Neural progenitor cell (in vitro differentiated cells): ENCODE data around the gene MDM2. TPM values are rescaled to one million over a fixed set of nuclear protein-coding genes. Genes with fewer than 3 reads are reported as not detected.

ENCODE experiments used
- DNase-seq: peaks from one replicate; pipeline ENCODE4 v3.0.0-alpha.2; 2016; ENCODE audit warnings: low spot score
- H2AFZ ChIP-seq: fragments of 200-600 bp; sonication (generic); replicated peaks from 2 replicates; pipeline ENCODE4 v1.6.1; 2016; ENCODE audit warnings: antibody characterized with exemption
- H3F3A ChIP-seq: fragments of 200-600 bp; sonication (generic); 2 replicates; pipeline ENCODE4 v1.6.1; 2016; ENCODE audit warnings: antibody characterized with exemption, low read depth
- H3K27ac ChIP-seq: fragments of 200-600 bp; sonication (generic); 2 replicates; pipeline ENCODE4 v1.5.1; 2016; ENCODE audit warnings: mild to moderate bottlenecking
- H3K27me3 ChIP-seq: fragments of 200-600 bp; sonication (generic); 2 replicates; pipeline ENCODE4 v1.6.1; 2016; ENCODE audit warnings: mild to moderate bottlenecking, moderate library complexity
- H3K36me3 ChIP-seq: fragments of 200-600 bp; sonication (generic); 2 replicates; pipeline ENCODE4 v1.5.1; 2016
- H3K4me1 ChIP-seq: fragments of 200-600 bp; sonication (generic); 2 replicates; pipeline ENCODE4 v1.6.1; 2016; ENCODE audit warnings: mixed run types
- H3K4me2 ChIP-seq: fragments of 200-600 bp; sonication (generic); 2 replicates; pipeline ENCODE4 v1.6.1; 2016
- H3K4me3 ChIP-seq: fragments of 200-600 bp; sonication (generic); 2 replicates; pipeline ENCODE4 v1.5.1; 2016
- H3K79me2 ChIP-seq: fragments of 200-600 bp; sonication (generic); 2 replicates; pipeline ENCODE4 v1.6.1; 2016; ENCODE audit warnings: low read depth
- H3K9ac ChIP-seq: fragments of 200-600 bp; sonication (generic); 2 replicates; pipeline ENCODE4 v1.6.1; 2016
- H3K9me3 ChIP-seq: fragments of 200-600 bp; sonication (generic); 2 replicates; pipeline ENCODE4 v1.5.1; 2016; ENCODE audit warnings: low read depth
- H4K20me1 ChIP-seq: fragments of 200-600 bp; sonication (generic); 2 replicates; pipeline ENCODE4 v1.6.1; 2016; ENCODE audit warnings: low read depth
- H3K27ac Mint-ChIP-seq: 3 replicates; pipeline ENCODE4 v1.8.0; 2021; ENCODE audit warnings: mixed read lengths
- H3K27me3 Mint-ChIP-seq: 2 replicates; pipeline ENCODE4 v1.8.0; 2022; ENCODE audit warnings: low read depth, mild to moderate bottlenecking, inconsistent platforms, moderate library complexity, mixed read lengths; ENCODE audit not compliant: insufficient read depth
- H3K36me3 Mint-ChIP-seq: 3 replicates; pipeline ENCODE4 v1.8.0; 2021; ENCODE audit warnings: mixed read lengths
- H3K4me1 Mint-ChIP-seq: 3 replicates; pipeline ENCODE4 v1.8.0; 2021; ENCODE audit warnings: mixed read lengths
- H3K4me3 Mint-ChIP-seq: 3 replicates; pipeline ENCODE4 v1.8.0; 2021; ENCODE audit warnings: mild to moderate bottlenecking, moderate library complexity, mixed read lengths
- H3K9me3 Mint-ChIP-seq: 3 replicates; pipeline ENCODE4 v1.8.0; 2020; ENCODE audit warnings: mixed read lengths
- EZH2 ChIP-seq: fragments of 200-600 bp; sonication (generic); IDR thresholded peaks from 2 replicates; pipeline ENCODE4 v1.6.1; 2017; ENCODE audit warnings: antibody characterized with exemption, mild to moderate bottlenecking, moderate library complexity
- EZH2phosphoT487 ChIP-seq: fragments of 200-600 bp; sonication (generic); IDR thresholded peaks from 2 replicates; pipeline ENCODE4 v1.6.1; 2017; ENCODE audit warnings: antibody characterized with exemption
- total RNA-seq: library from RNA; depleted of rRNA; stranded (reverse); fragments of >200 nt; gene quantifications from 2 replicates; pipeline ENCODE4 v1.2.3, GENCODE V29; 2015; ENCODE audit warnings: low replicate concordance
- TF ChIP-seq, protein P1 (sequence below): fragments of 200-600 bp; sonication (generic); IDR thresholded peaks from 2 replicates; pipeline ENCODE4 v1.5.1; 2017; ENCODE audit warnings: antibody characterized with exemption, mild to moderate bottlenecking

Gene MDM2
- total RNA-seq, 1 donor from 2014 or later, result 93.8 TPM

DNA sequence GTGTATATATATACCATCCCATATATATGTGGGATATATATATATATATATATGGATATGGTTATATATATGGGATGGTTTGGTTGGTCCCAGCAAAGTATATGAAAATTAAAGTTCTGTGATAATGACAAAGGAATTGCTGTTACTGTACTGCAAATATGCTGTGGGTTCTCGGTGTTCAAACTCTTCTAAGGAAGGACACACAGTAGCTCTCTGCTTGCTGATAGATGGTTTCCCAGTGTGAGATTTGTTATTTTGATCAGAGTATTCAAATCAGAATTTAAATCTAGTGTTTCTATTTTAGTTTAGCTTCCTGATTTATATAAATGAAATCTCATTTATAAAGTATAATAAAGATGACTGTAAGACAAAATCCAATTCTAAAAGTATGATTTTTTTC lies 42.3 kb upstream of the MDM2 start:
- Mint-ChIP-seq H3K9me3 (no peaks in the 10 kb centered on the region), H3K27me3 (peaks cover 2% of the 10 kb centered on the region), H3K36me3 (peaks cover 16% of the 10 kb centered on the region), H3K4me3 (no peak overlapping the region), H3K4me1 (no peaks in the 10 kb centered on the region), H3K27ac (no peak overlapping the region)
- TF ChIP-seq, protein P1, sequence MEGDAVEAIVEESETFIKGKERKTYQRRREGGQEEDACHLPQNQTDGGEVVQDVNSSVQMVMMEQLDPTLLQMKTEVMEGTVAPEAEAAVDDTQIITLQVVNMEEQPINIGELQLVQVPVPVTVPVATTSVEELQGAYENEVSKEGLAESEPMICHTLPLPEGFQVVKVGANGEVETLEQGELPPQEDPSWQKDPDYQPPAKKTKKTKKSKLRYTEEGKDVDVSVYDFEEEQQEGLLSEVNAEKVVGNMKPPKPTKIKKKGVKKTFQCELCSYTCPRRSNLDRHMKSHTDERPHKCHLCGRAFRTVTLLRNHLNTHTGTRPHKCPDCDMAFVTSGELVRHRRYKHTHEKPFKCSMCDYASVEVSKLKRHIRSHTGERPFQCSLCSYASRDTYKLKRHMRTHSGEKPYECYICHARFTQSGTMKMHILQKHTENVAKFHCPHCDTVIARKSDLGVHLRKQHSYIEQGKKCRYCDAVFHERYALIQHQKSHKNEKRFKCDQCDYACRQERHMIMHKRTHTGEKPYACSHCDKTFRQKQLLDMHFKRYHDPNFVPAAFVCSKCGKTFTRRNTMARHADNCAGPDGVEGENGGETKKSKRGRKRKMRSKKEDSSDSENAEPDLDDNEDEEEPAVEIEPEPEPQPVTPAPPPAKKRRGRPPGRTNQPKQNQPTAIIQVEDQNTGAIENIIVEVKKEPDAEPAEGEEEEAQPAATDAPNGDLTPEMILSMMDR, result no peak
- no peak for TF ChIP-seq EZH2
- no peak for TF ChIP-seq EZH2phosphoT487
- Histone ChIP-seq H3K36me3 (no peaks in the 10 kb centered on the region), H3F3A (no peaks in the 10 kb centered on the region), H3K27ac (no peak overlapping the region), H3K4me1 (no peaks in the 10 kb centered on the region), H3K9ac (no peak overlapping the region), H3K4me2 (no peak overlapping the region), H3K9me3 (no peaks in the 10 kb centered on the region), H4K20me1 (no peaks in the 10 kb centered on the region), H3K4me3 (no peak overlapping the region), H3K79me2 (no peaks in the 10 kb centered on the region), H2AFZ (no peak overlapping the region), H3K27me3 (no peaks in the 10 kb centered on the region)
- DNase-seq, result no peak

DNA sequence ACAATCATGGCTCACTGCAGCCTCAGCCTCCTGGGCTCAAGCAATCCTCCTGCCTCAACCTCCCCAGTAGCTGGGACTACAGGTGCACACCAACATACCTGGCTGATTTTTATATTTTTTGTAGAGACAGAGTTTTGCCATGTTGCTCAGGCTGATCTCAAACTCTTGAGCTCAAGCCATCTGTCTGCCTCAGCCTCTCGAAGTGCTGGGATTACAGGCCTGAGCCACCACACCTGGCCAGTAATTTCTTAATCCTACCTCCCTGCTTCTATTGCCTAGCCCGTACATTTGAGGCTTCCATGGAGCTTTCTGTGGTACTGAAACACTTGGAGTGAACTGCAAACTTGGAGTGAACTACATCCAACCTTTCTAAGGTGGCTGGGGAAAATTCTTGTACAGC lies 41.3 kb upstream of the MDM2 start:
- H3K9ac ChIP-seq, result no peak overlapping the region
- H3K27me3 Mint-ChIP-seq, result peaks cover 2% of the 10 kb centered on the region
- no peak overlapping the region for H3K27ac ChIP-seq
- TF ChIP-seq EZH2phosphoT487 (no peak), EZH2 (no peak)
- TF ChIP-seq, protein P1, result no peak
- no peak for DNase-seq
- no peaks in the 10 kb centered on the region for H3K9me3 Mint-ChIP-seq
- no peaks in the 10 kb centered on the region for H4K20me1 ChIP-seq
- H3K79me2 ChIP-seq, result no peaks in the 10 kb centered on the region
- H3K9me3 ChIP-seq, result no peaks in the 10 kb centered on the region
- no peaks in the 10 kb centered on the region for H3K4me1 ChIP-seq
- H3K4me2 ChIP-seq, result no peak overlapping the region
- no peaks in the 10 kb centered on the region for H3K4me1 Mint-ChIP-seq
- no peak overlapping the region for H3K27ac Mint-ChIP-seq
- no peaks in the 10 kb centered on the region for H3F3A ChIP-seq
- peaks cover 14% of the 10 kb centered on the region for H3K36me3 Mint-ChIP-seq
- H2AFZ ChIP-seq, result no peak overlapping the region
- no peaks in the 10 kb centered on the region for H3K36me3 ChIP-seq
- no peaks in the 10 kb centered on the region for H3K27me3 ChIP-seq
- no peak overlapping the region for H3K4me3 ChIP-seq
- no peak overlapping the region for H3K4me3 Mint-ChIP-seq

DNA sequence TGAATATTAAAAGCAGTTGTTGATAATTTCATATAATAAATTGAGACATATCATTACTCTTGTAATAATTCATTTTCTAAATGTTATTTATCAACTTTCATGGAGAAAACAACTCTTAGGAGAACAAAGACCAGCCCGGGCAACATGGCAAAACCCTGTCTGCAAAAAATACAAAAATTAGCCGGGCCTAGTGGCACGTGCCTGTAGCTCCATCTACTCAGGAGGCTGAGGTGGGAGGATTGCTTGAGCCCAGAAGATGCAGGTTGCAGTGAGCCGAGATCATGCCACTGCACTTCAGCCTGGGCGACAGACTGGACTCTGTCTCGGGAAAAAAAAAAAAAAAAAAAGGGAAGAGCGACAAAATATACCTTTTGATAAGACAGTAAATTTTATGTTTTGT lies 40.8 kb upstream of the MDM2 start:
- H2AFZ ChIP-seq, result no peak overlapping the region
- TF ChIP-seq, protein P1, result no peak
- TF ChIP-seq EZH2 (no peak), EZH2phosphoT487 (no peak)
- no peaks in the 10 kb centered on the region for H3K27me3 ChIP-seq
- Mint-ChIP-seq H3K9me3 (no peaks in the 10 kb centered on the region), H3K4me1 (no peaks in the 10 kb centered on the region), H3K36me3 (peaks cover 11% of the 10 kb centered on the region), H3K27ac (no peak overlapping the region), H3K4me3 (no peak overlapping the region), H3K27me3 (peaks cover 2% of the 10 kb centered on the region)
- no peaks in the 10 kb centered on the region for H3K4me1 ChIP-seq
- no peaks in the 10 kb centered on the region for H4K20me1 ChIP-seq
- no peaks in the 10 kb centered on the region for H3K9me3 ChIP-seq
- H3K36me3 ChIP-seq, result no peaks in the 10 kb centered on the region
- no peaks in the 10 kb centered on the region for H3F3A ChIP-seq
- H3K4me3 ChIP-seq, result no peak overlapping the region
- H3K4me2 ChIP-seq, result no peak overlapping the region
- H3K27ac ChIP-seq, result no peak overlapping the region
- DNase-seq, result no peak
- H3K9ac ChIP-seq, result no peak overlapping the region
- no peaks in the 10 kb centered on the region for H3K79me2 ChIP-seq
